ENCODE measurements around the gene MAP4K3.

The MAP4K3 gene

DNA sequence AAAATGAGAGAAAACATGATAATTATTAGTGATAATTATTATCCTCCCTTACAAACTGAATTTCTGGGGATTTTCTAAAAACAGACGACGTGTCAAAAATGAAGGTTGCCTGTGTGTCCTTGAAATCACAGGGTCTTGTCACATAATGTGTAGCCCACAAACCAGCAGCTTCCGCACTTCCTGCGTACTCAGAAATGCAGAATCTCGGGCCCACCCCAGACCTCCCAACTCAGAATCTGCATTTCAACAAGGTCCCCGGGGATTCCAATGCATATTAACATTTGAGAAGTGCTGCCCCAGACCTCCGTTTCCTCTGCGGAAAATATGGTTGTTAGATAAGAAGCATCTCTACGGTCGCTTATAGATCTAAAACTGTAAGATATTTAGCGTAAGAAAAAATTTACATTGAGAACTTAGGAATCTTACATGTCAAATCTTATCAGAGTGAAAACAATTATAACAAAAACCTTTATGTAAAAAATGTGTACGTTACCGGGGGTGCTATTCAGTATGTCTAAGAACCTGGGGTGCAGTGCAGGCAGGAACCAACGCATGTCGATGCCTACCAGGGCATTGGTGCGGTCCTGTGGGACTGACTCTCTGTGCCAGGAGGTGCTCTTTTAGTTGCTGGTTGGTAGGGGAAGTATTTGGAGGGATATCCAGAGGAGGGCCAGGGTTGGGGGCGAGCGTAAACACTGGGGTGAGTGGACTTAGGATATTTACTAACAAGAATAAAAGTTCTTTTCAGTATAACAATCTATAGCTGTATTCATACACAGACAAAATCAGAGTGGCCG, 208.5 kb downstream of the MAP4K3 start:
- DNase-seq, result peak; percentile 11

DNA sequence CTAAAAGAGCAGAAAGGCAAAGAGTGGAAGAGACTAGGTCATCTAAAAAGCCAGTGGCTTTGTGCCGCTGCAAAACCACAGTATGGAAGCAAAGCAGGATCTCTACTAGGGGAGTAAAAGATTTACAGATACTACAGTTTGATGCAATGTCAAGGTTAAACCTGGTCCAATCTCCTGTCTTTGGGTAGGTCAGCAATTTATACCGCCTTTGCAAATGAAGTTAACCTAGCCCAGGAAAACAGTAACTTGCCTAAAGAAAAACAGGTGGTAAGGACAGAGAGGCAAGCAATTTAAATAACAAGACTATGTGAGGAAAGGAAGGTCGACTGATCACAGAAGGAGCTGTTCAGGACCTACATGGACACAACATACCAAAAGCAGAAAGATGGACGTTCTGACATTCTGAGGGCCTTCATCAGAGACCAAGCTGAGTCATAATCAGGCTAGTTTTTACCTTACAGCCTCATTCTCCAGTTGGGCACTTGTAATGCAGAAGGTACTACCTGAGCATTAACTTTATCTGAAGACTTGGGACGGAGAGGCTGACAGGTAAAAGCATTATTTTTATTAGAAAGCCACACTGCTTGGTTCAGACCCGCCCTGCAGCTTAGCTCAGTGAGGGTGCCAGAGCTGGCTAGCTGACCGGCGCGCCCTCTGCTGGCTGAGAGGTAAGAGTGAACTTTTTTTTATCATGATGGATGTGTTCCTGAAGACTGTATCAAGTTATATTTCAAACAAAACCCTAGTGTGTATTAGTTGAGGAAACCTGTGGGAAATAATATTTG, 209.3 kb downstream of the MAP4K3 start:
- DNase-seq, result peak; percentile 82

DNA sequence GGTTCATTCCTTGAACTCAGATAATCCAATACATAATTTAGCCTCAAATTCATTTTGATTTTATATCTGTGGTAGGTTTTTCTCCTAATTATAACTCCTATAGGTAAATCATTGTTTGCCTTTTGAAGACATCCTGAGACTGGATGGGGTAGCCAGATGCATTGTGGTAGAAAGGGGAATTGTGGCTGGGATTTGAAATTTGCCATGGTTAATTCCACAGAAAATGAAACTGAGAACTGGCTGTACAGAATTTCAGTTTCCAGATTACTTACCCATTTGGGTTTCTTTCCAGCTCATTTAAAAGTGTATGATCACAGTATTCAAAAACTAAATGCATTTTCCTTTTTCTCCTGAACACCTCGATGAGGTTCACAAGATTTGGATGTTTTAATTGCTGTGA, 211.5 kb downstream of the MAP4K3 start:
- no peak for DNase-seq

DNA sequence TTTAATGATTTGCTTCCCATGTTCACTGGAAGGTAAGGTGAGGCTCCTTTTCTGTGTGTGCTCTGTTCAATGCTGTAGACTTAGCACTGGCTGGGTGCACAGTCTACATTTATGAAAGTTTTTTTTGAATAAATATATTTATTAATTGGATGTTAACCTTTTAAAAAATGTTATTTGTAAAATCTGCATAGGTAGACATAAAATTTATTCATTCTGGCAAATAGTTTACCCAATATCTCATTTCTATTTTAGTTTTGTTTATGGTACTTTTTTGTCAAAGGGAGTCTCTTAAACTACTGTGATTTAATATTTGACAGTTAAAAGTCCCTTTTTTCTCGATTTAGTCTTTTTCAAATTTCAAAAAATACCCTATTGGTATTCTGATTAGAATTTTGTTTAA, 213.2 kb downstream of the MAP4K3 start:
- no peak for DNase-seq

DNA sequence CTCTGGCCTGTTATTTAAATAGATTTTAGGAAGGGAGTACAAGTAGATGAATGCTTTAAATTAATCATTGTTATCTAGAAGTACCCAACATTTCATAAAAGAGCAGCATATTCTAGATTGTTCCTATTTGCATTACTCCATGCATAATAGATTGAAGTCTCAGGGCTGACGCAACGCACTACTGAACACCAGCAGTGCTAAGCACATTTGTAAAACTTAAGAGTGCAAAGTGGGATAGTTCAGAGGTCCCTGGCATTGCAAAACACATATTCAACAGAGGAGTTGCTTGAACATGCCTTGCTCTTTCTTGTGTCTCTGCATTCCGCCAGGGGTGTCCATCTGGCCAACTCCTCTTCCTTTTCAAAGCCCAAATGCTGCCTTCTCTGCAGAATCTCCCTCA, 215.6 kb downstream of the MAP4K3 start:
- DNase-seq, result no peak

DNA sequence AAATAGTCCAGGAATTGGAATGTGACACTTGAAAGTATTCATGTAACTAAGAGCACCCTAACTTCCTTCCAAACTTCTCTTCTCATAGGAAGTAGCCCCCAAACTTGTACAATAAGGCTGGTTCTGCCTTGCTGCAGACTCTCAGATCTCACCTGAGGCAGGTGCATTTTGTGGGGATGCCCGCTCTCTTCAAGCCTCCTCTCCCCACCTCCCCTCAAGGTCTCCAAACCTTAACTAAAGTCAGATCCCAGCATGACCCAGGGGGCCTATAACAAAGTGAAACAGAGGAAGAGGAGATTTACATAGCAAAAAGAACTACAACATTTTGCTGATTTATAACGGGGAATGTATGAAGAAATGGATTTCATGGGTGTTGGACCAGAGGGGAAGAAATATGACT, 216.9 kb downstream of the MAP4K3 start:
- no peak for DNase-seq

DNA sequence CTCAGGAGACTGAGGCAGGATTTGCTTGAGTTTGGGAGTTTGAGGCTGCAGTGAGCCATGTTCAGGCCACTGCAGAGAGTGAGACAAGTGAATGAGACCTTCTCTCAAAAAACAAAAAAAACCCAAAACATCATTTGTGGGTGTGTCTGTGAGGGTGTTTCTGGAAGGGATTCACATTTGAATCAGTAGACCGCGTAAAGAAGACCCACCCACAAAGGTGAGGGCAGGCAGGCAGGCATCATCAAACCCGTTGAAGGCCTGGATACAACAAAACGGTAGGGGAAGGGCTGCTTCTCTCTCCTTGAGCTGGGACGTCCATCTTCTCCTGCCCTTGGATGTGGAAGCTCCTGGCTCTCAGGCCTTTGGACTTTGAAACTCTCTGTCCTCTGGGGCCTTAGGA, 218.7 kb downstream of the MAP4K3 start:
- no peak for DNase-seq

DNA sequence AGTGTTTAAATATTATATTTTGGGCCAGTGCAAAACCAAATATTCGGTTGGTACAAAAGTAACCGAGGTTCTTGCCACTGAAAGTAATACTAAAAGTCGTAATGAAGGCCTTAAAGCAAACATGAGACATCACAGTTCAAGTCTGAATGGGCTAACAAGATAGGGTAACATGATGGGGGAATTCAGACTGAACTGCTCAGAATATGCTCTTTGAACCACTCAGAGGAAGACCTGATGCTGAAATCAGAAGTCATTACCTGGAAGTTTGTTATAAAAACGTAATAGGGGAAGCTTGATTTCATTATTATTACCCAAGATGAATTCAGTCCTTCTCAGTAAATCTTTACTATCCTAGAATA, 219.9 kb downstream of the MAP4K3 start:
- no peak for DNase-seq

DNA sequence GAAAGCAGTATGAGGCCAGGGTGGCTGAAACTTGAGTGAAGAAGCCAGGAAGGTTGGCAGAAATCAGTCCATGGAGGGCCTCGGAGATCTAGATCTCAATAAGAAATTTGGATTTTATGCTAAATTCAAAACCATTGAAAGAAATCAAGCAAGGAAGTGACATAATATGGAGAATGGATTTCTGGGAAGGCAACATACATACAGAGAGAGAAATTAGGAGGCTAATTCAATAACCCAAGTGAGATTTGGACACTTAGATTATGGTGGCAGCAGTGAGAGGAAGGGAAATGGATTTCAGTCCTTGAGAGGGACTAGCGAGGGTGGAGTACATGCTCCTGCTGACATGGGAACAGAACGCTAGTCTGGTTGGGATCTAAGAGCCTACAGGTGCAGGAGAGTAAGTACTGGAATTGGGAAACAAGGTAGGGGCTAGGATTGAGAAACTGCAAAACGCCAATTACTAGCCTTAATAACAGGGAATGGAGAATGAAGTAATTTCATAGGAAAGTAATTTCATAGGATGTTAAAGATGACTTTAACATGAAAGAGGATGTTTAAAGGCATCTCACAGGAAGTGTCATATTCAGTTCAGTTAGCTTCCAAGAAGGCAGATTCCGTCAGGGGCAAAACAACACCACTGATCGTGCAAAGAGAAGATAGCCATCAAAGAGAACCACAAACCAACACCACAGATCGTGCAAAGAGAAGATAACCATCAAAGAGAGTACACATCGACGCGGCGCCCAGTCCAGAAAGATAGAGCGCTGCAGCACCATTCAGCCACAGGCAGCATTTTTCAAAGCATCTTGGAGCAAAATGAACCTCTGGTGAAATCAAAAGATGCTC, 220.5 kb downstream of the MAP4K3 start:
- peak; percentile 77 for DNase-seq

DNA sequence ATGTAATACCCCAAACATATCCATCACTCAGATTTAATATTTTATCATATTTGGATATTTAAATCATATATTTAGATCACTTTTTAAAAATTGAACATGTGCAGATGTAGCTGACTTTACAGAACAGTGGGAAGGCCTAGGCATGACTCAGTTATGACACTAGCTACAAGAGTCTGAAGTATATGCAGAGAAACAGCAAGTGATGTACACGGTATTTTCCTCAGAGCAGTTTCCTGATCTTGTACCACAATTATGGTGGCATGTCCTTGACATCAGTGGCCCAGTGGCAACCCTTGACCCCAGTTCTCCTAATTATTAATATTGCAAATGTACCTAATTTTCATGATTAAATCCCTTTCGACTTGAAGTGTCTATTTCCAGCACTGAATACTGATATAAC, 221.5 kb downstream of the MAP4K3 start:
- no peak for DNase-seq

DNA sequence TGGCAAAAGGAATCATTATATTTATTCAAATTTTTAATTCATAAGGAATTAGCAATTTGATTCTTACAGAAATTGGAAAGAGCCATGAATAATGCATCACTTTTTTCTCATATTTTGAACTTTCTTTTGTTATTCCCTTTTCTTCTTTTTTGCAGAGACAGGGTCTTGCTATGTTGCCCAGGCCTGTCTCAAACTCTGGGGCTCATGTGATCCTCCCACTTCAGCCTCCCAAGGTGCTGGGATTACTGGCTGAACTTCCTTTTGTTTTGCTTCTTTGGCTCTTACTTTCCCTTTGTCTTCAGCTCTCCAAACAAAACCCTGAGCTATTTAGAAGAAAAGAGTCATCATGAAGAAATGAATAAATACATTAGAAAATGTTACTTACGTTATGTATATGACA, 224.1 kb downstream of the MAP4K3 start:
- DNase-seq, result no peak

DNA sequence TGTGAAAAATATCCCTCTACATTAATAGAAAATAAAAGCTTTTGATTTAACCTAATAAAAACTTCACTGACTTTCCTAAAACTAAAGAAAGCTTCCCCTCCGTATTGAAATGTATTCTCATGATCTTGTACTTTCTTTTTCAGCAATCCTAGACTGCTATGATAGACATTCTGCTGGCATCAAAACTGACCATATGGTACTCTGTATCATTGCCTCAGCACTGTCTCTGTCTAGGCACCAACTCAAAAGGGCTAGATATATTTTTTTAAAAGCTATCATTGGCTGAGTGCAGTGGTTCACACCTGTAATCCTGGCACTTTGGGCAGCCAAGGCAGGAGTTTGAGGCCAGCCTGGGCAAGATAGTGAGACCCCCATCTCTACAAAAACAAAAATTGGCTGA, 226.2 kb downstream of the MAP4K3 start:
- no peak for DNase-seq

DNA sequence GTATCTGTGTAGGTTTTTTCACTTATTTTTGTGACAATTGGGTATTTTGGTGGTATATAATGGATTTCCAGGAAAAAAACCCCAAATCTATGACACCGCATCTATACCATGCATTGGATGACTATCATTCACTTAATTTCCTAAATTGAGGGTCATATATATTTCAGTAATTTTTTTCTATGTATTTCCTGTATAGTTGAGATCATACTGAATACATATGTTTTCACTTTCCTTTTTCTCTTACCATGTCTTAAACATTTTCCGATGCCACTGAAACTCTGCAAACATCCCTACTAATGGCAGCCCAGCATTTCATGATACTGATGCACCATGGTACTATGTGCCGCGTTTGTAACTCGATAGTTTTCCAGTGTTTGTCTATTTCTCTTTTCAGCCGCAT, 233.7 kb downstream of the MAP4K3 start:
- DNase-seq, result no peak

DNA sequence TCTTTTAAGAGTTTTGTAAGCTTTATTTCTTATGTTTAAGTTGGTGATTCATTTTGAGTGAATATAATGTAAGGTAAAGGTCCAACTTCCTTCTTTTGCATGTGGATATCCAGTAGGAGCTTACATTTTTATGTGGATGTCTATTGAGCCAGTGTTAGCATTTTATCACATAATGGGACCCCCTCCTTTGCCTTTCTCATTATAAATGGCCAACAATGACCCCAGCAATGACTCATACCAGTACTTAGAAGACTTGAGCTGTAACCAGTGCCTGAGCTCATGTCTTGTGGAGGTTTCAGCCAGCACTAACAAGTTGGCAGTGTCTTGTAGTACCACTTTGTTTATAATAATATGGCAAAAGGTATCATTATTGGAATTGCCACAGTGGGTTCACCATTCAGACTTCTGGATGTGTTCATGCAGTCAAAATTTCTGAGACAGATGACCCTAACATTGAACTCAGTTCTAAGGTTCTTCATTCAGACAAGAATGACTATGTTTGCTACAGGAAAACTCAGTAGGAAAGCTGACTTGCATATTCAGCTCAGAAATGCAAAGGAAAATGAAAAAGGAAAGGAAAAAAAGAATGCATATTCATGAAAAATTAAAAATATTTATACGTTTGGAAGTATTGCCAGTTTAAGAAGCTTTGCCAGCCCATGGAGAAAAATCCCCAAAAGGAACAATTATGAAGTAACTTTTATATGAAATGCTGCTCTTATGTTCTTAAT, 234.3 kb downstream of the MAP4K3 start:
- DNase-seq, result no peak

Data from activated gamma-delta T cell treated with Interleukin-2 at 50 U/mL for 16 hours (primary cell).